Fibroblast of peridontal ligament (primary cell): ENCODE results near the gene PNMA6E.

Experiments used
- DNase-seq: peaks from one replicate; pipeline ENCODE4 v3.0.0-alpha.2; 2010; ENCODE audit errors: extremely low read depth

Gene PNMA6E

GRCh38 chrX:153401133-153401764, at the start of gene PNMA6E:
TSS of gene PNMA6E (minus strand) at chrX:153401350. CDS start at chrX:153398849, 2,501 bp downstream.
- no peak for DNase-seq

DNA sequence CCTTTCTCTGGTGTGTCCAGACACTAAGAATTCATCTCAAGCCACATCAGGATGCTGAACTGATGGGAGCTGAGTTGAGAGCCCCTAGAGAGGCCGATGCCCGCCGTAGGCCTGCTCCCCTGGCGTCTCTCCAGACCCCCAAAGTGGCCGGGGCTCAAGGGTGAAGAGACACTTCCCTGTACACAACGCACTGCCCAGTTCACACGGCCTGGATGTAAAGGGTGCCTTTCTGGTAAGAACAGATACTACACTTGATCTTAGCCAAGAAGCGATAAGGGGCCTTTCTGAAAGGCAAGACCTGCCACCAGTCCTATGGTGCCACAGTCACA, 49.8 kb upstream of the PNMA6E start:
- DNase-seq = no peak

- DNase-seq = no peak
Observed at GRCh38 chrX:153450114-153450948, 49.2 kb upstream of the PNMA6E start.

GRCh38 chrX:153449368-153450113, 48.4 kb upstream of the PNMA6E start:
- no peak for DNase-seq

DNA sequence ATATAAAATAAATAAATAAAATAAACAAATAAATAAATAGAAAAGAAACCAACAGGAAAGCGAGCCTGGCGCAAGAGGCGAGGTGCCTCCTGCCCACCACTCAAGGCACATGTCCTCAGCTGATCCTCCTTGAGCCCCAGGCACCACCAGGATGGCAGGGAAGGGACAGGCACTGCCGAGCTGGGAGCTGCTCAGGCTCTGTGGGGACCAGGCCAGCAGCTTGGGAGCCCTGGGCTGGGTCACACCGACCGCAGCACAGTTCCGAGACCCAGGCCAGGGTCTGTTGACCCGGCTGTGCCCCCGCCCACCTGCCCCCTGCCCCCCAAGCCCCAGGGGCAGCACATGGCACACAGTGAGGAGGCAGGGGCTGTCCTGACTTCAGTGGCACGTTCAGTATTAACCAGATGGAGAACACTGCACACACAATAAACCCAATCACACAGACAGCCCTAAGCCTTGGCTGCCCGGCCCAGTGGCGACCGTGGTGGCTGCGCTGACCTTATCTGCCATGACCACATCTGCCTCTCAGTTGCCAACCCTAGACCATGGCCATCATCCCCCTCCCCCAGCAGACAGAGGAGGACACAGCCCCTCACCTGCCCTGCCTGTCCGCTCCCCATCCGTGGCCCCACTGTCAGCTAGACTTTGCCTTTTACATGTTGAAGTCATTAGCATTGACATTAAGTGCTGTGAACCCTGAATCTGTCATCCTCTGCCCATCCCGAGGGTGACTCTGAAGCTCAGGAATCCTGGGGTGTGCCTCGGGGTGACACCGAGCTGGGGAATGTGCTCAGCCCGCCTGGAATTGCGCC, 47.6 kb upstream of the PNMA6E start:
- DNase-seq = no peak

- DNase-seq = no peak
Observed at GRCh38 chrX:153447581-153447960, 46.4 kb upstream of the PNMA6E start.

GRCh38 chrX:153446950-153447580, 45.9 kb upstream of the PNMA6E start:
- DNase-seq = no peak

GRCh38 chrX:153446636-153446936, 45.4 kb upstream of the PNMA6E start:
- no peak for DNase-seq

DNA sequence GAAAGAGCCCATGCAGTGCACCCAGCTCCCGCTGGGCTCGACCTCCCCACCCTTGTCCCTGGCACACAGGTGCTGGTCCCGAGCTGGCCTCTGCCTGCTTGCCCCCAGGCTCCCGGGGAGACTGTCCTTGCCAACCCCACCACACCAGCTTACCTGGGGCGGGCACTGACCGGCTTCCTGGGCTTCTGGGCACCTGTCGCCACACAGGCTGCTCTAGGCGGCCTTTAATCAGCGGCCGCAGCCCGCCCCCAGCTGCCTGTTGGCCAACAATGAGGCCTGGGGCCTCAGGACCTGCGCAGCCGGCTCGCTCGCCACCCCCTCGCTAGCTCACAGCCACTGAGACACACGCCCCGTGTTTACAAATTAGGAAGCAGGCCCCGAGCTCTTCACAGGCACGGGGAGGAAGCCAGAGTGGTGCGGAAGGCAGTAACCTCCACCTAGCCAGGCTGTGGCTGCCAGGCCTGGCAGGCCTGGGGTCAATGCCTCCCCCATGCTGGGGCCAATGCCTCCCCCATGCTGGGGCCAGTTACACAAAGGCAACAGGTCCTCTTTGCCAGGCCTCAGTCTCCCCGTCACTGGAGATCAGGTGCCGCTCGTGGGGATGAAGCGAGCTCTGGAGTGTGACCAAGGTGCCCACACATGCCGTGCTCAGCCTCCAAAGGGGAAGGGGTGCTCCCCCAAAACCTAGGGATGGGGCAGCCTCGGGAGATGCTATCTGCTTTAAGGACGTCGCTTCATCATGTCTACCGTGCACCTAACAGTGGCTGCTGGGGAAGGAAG, 44.9 kb upstream of the PNMA6E start, which contains the start of gene TREX2:
TREX2 (minus strand) TSS at position 201 of the 780 bp plus-strand sequence. CDS start 626 bp downstream, outside the sequence.
- no peak for DNase-seq

GRCh38 chrX:153445106-153445855, 44.1 kb upstream of the PNMA6E start:
- no peak for DNase-seq

DNA sequence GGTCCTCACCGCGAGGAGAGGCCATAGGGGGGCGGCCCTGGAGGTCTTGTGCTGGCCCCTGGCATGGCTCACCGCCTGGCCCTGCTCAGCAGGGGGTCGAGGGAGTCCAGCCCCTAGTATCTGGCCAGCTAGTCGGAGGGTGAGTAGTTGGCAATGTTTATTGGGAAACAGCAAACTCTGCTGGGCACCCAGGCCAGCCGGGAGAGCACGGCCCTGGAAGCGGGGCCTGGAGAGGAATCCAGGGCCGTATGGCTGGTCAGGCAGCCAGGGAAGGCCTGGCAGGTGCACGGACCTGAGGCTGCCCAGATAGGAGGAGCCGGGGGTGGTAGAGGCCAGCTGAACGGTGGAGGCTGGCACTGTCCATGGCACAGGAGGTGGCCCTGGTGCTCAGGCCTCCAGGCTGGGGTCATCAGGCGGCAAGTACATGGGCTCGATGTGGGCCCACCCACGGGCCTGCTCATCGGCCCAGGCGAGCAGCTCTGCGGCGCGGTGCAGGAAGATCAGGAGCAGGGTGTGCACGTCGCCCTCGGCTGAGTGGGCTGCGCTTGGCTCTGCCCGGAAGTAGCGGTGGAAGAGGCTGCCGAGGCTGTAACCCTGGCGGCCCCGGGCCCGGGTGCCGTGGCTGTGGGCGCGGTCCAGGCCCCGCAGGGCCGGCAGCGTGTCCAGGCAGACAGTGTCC, 43.3 kb upstream of the PNMA6E start:
- no peak for DNase-seq

- no peak for DNase-seq
Observed at GRCh38 chrX:153443476-153444332, 42.6 kb upstream of the PNMA6E start.

- no peak for DNase-seq
Observed at GRCh38 chrX:153442463-153442862, 41.3 kb upstream of the PNMA6E start.

DNA sequence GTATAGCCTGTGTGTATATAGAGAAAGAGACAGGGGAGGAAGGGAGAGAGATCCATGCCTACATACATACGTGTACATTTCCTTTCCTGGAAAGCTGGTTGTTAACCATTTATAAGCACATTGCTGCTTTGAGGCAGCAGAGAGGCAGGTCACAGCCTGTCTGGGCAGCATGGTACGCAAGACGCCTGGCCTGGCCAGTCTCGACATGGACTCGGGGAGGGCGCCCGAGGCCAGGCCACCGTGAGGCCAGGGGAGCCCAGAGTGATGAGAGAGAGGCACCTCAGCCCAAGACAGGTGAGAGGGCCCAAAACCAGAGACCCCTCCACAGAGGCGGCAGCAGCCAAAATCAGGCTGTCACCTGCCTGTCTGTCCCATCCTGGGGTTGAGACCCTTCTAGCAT, 40.8 kb upstream of the PNMA6E start:
- no peak for DNase-seq

- DNase-seq = no peak
Observed at GRCh38 chrX:153441296-153441695, 40.1 kb upstream of the PNMA6E start.

DNA sequence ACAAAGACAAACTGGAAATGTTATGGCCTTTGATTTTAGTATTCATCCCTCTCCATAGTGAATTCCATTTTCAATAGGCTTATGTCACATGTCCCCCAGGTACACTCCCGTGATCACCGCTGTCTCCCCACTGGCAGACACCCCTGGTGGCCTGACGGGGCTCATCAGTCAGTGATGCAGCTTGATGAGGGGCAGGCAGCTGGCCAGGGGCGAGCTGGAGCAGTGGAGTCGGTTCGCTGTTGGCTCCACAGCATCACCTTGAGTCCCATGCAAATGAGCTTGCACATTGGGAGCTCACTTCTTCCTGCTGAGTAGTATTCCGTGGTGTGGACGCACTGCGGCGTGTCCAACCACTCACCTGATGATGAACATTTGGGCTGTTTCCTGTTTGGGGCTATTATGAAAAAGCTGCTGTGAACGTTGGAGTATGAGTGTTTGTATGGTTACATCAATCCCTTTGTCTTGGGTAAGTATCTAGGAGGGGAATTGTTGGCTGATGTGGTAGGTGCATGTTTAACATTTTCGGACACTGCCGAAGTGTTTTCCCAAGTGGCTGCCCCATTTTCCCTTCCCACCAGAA, 39.5 kb upstream of the PNMA6E start:
- no peak for DNase-seq

DNA sequence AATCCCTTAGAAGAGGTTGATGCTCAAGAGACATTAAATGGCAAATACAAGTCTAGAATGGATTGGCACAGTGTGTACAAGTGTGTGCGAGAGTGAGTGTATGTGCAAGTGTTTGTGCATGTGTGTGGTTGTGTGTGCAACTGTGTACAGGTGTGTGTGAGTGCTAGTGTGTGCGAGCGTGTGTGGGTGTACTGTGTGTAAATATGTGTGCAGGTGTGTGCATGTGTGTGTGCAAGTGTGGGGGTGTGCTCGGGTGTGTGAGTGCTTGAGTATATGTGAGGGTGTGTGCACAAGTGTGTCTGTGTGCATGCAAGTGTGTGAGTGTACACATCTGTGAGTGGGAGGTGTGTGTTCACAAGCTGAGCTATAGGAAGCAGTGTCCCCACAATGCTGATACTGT, 38.8 kb upstream of the PNMA6E start:
- no peak for DNase-seq

- peak; percentile 48 for DNase-seq
Observed at GRCh38 chrX:153438532-153438931, 37.4 kb upstream of the PNMA6E start.
